Ascending aorta (tissue), 2 donors: ENCODE data around the gene RREB1. TPM values are rescaled to one million over a fixed set of nuclear protein-coding genes. Genes with fewer than 3 reads are reported as not detected.

Source experiments
- DNase-seq, 2 donors: peaks; one replicate each; pipeline ENCODE4 v3.0.0-alpha.2; 2019; ENCODE audit warnings: low spot score in 2 of 2
- H3K27ac ChIP-seq, 2 donors: fragments of 200-600 bp; sonication (generic); one replicate each; pipeline ENCODE4 v1.5.1; 2016 to 2017; ENCODE audit warnings: mild to moderate bottlenecking in 1 of 2
- H3K27me3 ChIP-seq: fragments of 200-600 bp; sonication (generic); one replicate; pipeline ENCODE4 v1.5.1; 2017
- H3K36me3 ChIP-seq, 2 donors: fragments of 200-600 bp; sonication (generic); one replicate each; pipeline ENCODE4 v1.5.1; 2016
- H3K4me1 ChIP-seq, 2 donors: fragments of 200-600 bp; sonication (generic); one replicate each; pipeline ENCODE4 v1.5.1; 2016 to 2017; ENCODE audit warnings: mild to moderate bottlenecking in 1 of 2
- H3K4me3 ChIP-seq, 2 donors: fragments of 200-600 bp; sonication (generic); one replicate each; pipeline ENCODE4 v1.5.1; 2016 to 2017; ENCODE audit warnings: mild to moderate bottlenecking in 1 of 2
- H3K9me3 ChIP-seq, 2 donors: fragments of 200-600 bp; sonication (generic); one replicate each; pipeline ENCODE4 v1.5.1; 2016
- intact Hi-C: fragments of 100-400 bp; cut with DNase I; formaldehyde crosslinking; loops from one replicate; pipeline ENCODE4 v1.15.1; 2023
- total RNA-seq: library from RNA; depleted of rRNA; stranded (reverse); fragments of >200 nt; gene quantifications from one replicate; pipeline ENCODE4 v1.1.0, GENCODE V29; 2016
- TF ChIP-seq, protein P1 (sequence below), 3 experiments: fragments of 200-600 bp in 2 of 3; fragments of 450-650 bp in 1 of 3; sonication (generic) in 2 of 3; IDR thresholded peaks; one replicate each; pipeline ENCODE4 v1.5.1; 2016 to 2019; ENCODE audit warnings: antibody characterized with exemption in 3 of 3, mild to moderate bottlenecking in 1 of 3, moderate library complexity in 1 of 3

The RREB1 gene
- total RNA-seq, 1 donor from 2014 or later, result 48.9 TPM

- Histone ChIP-seq H3K36me3 (peaks cover 49 to 63% of the 10 kb centered on the region in 2 donors), H3K4me1 (no peaks in the 10 kb centered on the region), H3K4me3 (no peak overlapping the region), H3K9me3 (no peaks in the 10 kb centered on the region), H3K27me3 (no peaks in the 10 kb centered on the region), H3K27ac (no peak overlapping the region)
- TF ChIP-seq, protein P1, sequence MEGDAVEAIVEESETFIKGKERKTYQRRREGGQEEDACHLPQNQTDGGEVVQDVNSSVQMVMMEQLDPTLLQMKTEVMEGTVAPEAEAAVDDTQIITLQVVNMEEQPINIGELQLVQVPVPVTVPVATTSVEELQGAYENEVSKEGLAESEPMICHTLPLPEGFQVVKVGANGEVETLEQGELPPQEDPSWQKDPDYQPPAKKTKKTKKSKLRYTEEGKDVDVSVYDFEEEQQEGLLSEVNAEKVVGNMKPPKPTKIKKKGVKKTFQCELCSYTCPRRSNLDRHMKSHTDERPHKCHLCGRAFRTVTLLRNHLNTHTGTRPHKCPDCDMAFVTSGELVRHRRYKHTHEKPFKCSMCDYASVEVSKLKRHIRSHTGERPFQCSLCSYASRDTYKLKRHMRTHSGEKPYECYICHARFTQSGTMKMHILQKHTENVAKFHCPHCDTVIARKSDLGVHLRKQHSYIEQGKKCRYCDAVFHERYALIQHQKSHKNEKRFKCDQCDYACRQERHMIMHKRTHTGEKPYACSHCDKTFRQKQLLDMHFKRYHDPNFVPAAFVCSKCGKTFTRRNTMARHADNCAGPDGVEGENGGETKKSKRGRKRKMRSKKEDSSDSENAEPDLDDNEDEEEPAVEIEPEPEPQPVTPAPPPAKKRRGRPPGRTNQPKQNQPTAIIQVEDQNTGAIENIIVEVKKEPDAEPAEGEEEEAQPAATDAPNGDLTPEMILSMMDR (IDR thresholded peaks at IDR 0.05), result no peak
- DNase-seq, result no peak
- intact Hi-C loops, result no loop called here
Measured at GRCh38 chr6:7232351-7232750, 124.6 kb downstream of the RREB1 start.

- H3K9me3 ChIP-seq, result no peaks in the 10 kb centered on the region
- H3K4me1 ChIP-seq, result no peaks in the 10 kb centered on the region
- peaks cover 31 to 43% of the 10 kb centered on the region in 2 donors for H3K36me3 ChIP-seq
- DNase-seq, result no peak
- no peak overlapping the region for H3K4me3 ChIP-seq
- no peaks in the 10 kb centered on the region for H3K27me3 ChIP-seq
- intact Hi-C loops, result no loop called here
- no peak overlapping the region for H3K27ac ChIP-seq
- TF ChIP-seq, protein P1 (IDR thresholded peaks at IDR 0.05), result no peak
Measured at GRCh38 chr6:7234547-7234946, 126.8 kb downstream of the RREB1 start.

- intact Hi-C loops, result no loop called here
- peaks cover 23 to 39% of the 10 kb centered on the region in 2 donors for H3K36me3 ChIP-seq
- no peaks in the 10 kb centered on the region for H3K4me1 ChIP-seq
- DNase-seq, result no peak
- no peak overlapping the region for H3K4me3 ChIP-seq
- TF ChIP-seq, protein P1 (IDR thresholded peaks at IDR 0.05), result no peak
- H3K27me3 ChIP-seq, result no peaks in the 10 kb centered on the region
- H3K9me3 ChIP-seq, result no peaks in the 10 kb centered on the region
- H3K27ac ChIP-seq, result no peak overlapping the region
Measured at GRCh38 chr6:7235712-7236305, 128.0 kb downstream of the RREB1 start.

- H3K27me3 ChIP-seq, result no peaks in the 10 kb centered on the region
- no peaks in the 10 kb centered on the region for H3K4me1 ChIP-seq
- intact Hi-C loops, result no loop called here
- TF ChIP-seq, protein P1 (IDR thresholded peaks at IDR 0.05), result no peak
- no peak for DNase-seq
- no peaks in the 10 kb centered on the region for H3K9me3 ChIP-seq
- peaks cover 16 to 38% of the 10 kb centered on the region in 2 donors for H3K36me3 ChIP-seq
- H3K27ac ChIP-seq, result no peak overlapping the region
- H3K4me3 ChIP-seq, result no peak overlapping the region
Measured at GRCh38 chr6:7236306-7237209, 128.8 kb downstream of the RREB1 start.

DNA sequence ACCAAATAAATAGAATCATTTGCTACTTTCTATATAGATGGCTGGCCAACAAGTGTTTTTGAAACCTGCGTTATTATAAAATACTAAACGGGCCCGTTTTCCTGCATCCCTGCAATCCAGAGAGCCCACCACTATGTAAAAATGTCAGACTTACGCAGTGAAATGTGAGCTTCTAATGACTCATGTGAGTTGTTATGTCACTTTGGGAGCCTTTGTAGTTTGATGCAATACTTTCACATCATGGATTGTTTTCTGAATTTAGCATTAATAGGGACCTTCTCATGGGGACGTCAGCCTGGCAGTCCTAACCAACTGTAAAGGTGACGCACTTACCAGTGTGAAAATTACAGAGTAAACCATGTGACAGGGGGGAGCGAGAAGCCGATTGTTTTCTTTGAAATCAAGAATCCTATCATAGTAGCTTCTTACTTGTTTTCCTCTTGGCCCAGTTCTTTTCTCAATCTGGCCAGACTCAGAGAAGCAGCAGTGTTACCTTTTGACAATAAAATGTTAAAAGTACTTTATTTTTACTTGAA lies 130.0 kb downstream of the RREB1 start:
- H3K27ac ChIP-seq, result no peak overlapping the region
- no peaks in the 10 kb centered on the region for H3K9me3 ChIP-seq
- intact Hi-C loops, result no loop called here
- DNase-seq, result no peak
- TF ChIP-seq, protein P1 (IDR thresholded peaks at IDR 0.05), result no peak
- H3K36me3 ChIP-seq, result peaks cover 10 to 35% of the 10 kb centered on the region in 2 donors
- no peaks in the 10 kb centered on the region for H3K27me3 ChIP-seq
- H3K4me1 ChIP-seq, result no peaks in the 10 kb centered on the region
- H3K4me3 ChIP-seq, result no peak overlapping the region
